Cardiac muscle cell (in vitro differentiated cells and primary cell): ENCODE data around the gene KYAT1. TPM values are rescaled to one million over a fixed set of nuclear protein-coding genes. Genes with fewer than 3 reads are reported as not detected.
A peak's percentile ranks its signal among the peaks of the same experiment; 100 is the strongest.

Experiments used
- DNase-seq, 2 donors: peaks; one replicate each; pipeline versions ENCODE4 v3.0.0 to v3.0.0-alpha.2; 2010 to 2017; ENCODE audit warnings: low read depth in 1 of 2, low spot score in 1 of 2
- H3K27ac ChIP-seq: fragments of 200-600 bp; sonication (generic); 2 replicates; pipeline ENCODE4 v1.5.1; 2016
- H3K27me3 ChIP-seq: fragments of 200-600 bp; sonication (generic); 2 replicates; pipeline ENCODE4 v1.6.0; 2016; ENCODE audit warnings: control low read depth
- H3K36me3 ChIP-seq: fragments of 200-600 bp; sonication (generic); 2 replicates; pipeline ENCODE4 v1.5.1; 2016; ENCODE audit warnings: control low read depth
- H3K4me1 ChIP-seq: fragments of 200-600 bp; sonication (generic); 2 replicates; pipeline ENCODE4 v1.8.1; 2017; ENCODE audit warnings: low read depth, mild to moderate bottlenecking, mixed run types
- H3K4me3 ChIP-seq: fragments of 200-600 bp; sonication (generic); 2 replicates; pipeline ENCODE4 v1.5.1; 2016; ENCODE audit warnings: mild to moderate bottlenecking
- H3K9me3 ChIP-seq: fragments of 200-600 bp; sonication (generic); 2 replicates; pipeline ENCODE4 v1.5.1; 2017; ENCODE audit warnings: low read depth, mild to moderate bottlenecking, control low read depth
- polyA plus RNA-seq: library from polyadenylated mRNA; unstranded; fragments of >200 nt; fragmentation: Nextera tagmentation; extraction: Ambion mirVana; gene quantifications from 2 replicates; pipeline ENCODE4 v1.2.1, GENCODE V29; 2016
- total RNA-seq: library from RNA; depleted of rRNA; stranded (reverse); fragments of >200 nt; gene quantifications from 2 replicates; pipeline ENCODE4 v1.2.3, GENCODE V29; 2016
- TF ChIP-seq, protein P1 (sequence below): IDR thresholded peaks from 2 replicates; pipeline ENCODE4 v1.5.1; 2012; ENCODE audit warnings: low read depth, mild to moderate bottlenecking, low read length

The KYAT1 gene
- total and polyA plus RNA-seq, 2 experiments from 2014 or later: 23.3 to 36.9 TPM

- Histone ChIP-seq H3K4me1 (no peaks in the 10 kb centered on the region), H3K36me3 (peaks cover 4% of the 10 kb centered on the region), H3K27me3 (no peaks in the 10 kb centered on the region), H3K4me3 (no peak overlapping the region), H3K27ac (no peak overlapping the region), H3K9me3 (no peaks in the 10 kb centered on the region)
- TF ChIP-seq, protein P1, sequence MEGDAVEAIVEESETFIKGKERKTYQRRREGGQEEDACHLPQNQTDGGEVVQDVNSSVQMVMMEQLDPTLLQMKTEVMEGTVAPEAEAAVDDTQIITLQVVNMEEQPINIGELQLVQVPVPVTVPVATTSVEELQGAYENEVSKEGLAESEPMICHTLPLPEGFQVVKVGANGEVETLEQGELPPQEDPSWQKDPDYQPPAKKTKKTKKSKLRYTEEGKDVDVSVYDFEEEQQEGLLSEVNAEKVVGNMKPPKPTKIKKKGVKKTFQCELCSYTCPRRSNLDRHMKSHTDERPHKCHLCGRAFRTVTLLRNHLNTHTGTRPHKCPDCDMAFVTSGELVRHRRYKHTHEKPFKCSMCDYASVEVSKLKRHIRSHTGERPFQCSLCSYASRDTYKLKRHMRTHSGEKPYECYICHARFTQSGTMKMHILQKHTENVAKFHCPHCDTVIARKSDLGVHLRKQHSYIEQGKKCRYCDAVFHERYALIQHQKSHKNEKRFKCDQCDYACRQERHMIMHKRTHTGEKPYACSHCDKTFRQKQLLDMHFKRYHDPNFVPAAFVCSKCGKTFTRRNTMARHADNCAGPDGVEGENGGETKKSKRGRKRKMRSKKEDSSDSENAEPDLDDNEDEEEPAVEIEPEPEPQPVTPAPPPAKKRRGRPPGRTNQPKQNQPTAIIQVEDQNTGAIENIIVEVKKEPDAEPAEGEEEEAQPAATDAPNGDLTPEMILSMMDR: no peak
- no peak for DNase-seq
These were observed 13.0 kb upstream of the KYAT1 start for GRCh38 chr9:128894764-128895163.

DNA sequence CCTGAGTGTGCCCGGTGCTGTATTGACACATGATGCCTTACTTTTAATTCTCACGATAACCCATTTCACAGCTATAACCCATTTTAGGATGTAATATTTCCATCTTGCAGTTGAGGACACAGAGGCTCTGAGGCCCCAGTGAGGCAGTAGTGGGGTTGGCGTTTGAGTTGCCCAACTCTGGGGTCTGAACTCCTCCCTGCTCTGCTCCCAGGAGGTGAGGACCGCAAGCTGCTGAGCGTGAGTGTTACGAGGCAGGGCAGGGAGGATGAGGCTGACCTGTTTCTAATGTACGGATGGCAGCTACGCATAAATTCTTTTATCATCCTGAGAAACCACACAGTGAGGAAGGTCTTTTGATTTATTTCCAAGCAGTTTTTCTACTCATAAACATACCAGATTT is 11.6 kb upstream of the KYAT1 start:
- DNase-seq: no peak
- Histone ChIP-seq H3K27me3 (no peaks in the 10 kb centered on the region), H3K36me3 (peaks cover 4% of the 10 kb centered on the region)

DNA sequence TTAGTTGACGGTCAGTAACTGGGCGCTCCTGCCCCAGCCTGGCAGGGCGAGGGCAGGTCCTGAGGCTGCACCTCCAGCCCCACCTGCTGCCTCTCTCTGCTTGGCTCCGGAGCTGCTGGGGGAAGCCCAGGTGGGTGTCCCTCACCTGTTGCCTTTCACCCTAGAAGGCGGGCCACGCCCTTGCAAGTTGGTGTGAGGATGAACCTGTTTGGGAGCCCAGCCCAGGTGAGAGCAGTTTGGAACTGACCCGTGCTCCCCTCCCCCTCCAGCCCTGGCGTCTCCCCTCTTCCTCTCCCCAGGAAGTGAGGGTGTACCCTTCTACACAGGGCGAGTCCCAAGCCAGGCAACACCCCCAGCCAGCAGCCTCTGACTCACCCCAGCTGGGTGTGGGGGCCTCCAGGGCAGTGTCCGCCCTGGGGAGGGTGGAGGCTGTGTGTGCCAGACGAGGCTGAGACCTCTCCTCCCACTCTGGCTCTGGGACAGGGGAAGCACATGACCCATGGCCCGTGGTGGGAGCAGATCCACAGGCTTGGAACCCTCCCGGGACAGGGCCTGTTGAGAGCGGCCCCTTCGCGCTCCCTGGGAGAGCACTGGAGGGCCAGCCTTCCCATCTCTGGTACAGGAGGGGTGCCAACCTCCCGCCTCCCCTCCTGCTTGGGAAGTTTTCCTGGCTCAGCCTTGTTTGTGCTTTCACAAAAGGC is 10.6 kb upstream of the KYAT1 start:
- H3K4me3 ChIP-seq: no peak overlapping the region
- TF ChIP-seq, protein P1: no peak
- no peak overlapping the region for H3K27ac ChIP-seq
- H3K36me3 ChIP-seq: peaks cover 4% of the 10 kb centered on the region
- H3K9me3 ChIP-seq: no peaks in the 10 kb centered on the region
- peak in 1 of 2 donors; percentile 96 for DNase-seq
- no peaks in the 10 kb centered on the region for H3K4me1 ChIP-seq
- H3K27me3 ChIP-seq: no peaks in the 10 kb centered on the region

More for the DNA sequence above, 11.6 kb upstream of the KYAT1 start:
- TF ChIP-seq, protein P1: no peak
- Histone ChIP-seq H3K9me3 (no peaks in the 10 kb centered on the region), H3K4me3 (no peak overlapping the region), H3K4me1 (no peaks in the 10 kb centered on the region), H3K27ac (no peak overlapping the region)

DNA sequence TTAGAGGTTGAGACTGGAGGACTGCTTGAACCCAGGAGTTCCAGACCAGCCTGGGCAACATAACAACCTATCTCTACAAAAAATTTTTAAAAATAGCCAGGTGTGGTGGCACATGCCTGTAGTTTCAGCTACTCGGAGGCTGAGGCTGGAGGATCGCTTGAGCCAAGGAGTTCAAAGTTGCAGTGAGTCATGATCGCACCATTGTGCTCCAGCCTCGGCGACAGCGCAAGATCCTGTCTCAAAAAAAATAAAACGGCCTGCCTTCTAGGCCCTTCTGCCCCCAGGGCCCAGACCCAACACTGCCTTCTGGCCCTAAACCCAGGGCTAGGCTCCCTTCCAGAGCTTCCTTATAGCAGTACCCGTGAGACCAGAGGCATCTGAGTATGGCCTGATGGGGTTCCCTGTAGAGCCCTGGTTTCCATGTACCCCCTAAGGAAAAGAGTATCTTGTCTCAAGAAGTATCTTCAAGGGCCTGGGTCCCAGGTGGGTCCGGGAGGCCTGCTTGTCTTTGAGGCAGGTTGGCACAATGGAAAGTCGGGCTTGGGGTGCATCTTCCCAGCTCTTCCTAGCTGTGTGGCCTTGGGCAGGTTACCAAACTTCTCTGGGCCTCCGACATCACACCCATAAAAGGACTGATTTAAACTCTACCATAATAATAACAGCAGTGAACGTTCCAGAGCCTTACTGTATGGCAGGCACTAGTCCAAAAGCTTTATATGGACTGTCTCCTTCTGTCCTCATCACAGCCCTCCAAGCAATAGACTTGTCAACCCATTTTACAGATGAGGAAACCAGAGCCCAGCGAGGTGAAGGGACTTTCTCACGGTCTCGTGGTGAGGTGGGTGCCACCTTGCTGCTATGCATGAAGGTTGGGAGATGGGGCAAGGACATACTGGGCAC is 9.8 kb upstream of the KYAT1 start:
- no peak for DNase-seq
- Histone ChIP-seq H3K9me3 (no peaks in the 10 kb centered on the region), H3K27me3 (no peaks in the 10 kb centered on the region), H3K4me1 (no peaks in the 10 kb centered on the region), H3K36me3 (peaks cover 6% of the 10 kb centered on the region), H3K27ac (no peak overlapping the region), H3K4me3 (no peak overlapping the region)
- TF ChIP-seq, protein P1: no peak

DNA sequence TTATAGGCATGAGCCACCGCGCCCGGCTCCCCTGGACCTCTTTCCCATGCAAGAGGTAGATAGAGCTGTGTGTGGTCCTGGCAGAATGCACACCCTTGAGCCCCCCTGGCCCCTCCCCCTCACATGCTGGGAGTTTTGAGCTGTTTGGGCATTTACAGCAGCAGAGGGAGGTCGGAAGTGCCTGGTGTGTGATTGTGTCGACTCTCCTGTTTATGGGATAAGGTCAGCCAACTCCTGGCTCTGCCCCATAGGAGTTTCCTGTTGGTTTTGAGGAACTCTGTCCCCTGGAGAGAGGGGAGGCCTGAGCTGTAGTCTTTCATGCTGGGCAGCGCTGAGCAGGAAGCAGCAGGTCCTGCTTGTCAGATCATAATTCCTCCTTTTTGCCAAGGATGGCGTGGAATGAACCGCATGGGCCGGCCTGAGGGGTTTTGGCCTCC is 6.2 kb upstream of the KYAT1 start:
- TF ChIP-seq, protein P1: no peak
- Histone ChIP-seq H3K4me3 (no peak overlapping the region), H3K27ac (no peak overlapping the region), H3K9me3 (no peaks in the 10 kb centered on the region), H3K36me3 (peaks cover 3% of the 10 kb centered on the region), H3K27me3 (no peaks in the 10 kb centered on the region), H3K4me1 (peaks cover 9% of the 10 kb centered on the region)
- DNase-seq: peak in 1 of 2 donors; percentile 78
